K562 (cell line): ENCODE measurements around the gene CERS6. TPM values are rescaled to one million over a fixed set of nuclear protein-coding genes. Genes with fewer than 3 reads are reported as not detected.

ENCODE experiments used
- BCOR ChIP-seq: fragments of 450-650 bp; IDR thresholded peaks from 2 replicates; pipeline ENCODE4 v1.6.1; 2016
- CREM ChIP-seq: IDR thresholded peaks from 2 replicates; pipeline ENCODE4 v1.6.1; 2014; ENCODE audit warnings: antibody characterized with exemption, low read depth
- E2F3 ChIP-seq: fragments of 250-450 bp; sonication (Bioruptor Pico); IDR thresholded peaks from 2 replicates; pipeline ENCODE4 v1.4.0; 2020; ENCODE audit warnings: mild to moderate bottlenecking
- FOXK2 ChIP-seq, 2 experiments: fragments of 450-650 bp; IDR thresholded peaks in 1 of 2; conservative IDR thresholded peaks in 1 of 2; 2 replicates each; pipeline ENCODE4 v1.6.1; 2016; ENCODE audit warnings: low read depth in 2 of 2, mild to moderate bottlenecking in 1 of 2
- HLTF ChIP-seq: fragments of 450-650 bp; IDR thresholded peaks from 2 replicates; pipeline ENCODE4 v1.6.1; 2016
- KDM2B ChIP-seq: fragments of 250-450 bp; sonication (Bioruptor Pico); IDR thresholded peaks from 2 replicates; pipeline ENCODE4 v1.8.0; 2021; ENCODE audit warnings: mild to moderate bottlenecking, moderate library complexity
- L3MBTL2 ChIP-seq: fragments of 450-650 bp; IDR thresholded peaks from 2 replicates; pipeline ENCODE4 v1.6.1; 2016; ENCODE audit warnings: mild to moderate bottlenecking, moderate library complexity
- PHTF2 ChIP-seq: fragments of 250-450 bp; sonication (Bioruptor Pico); IDR thresholded peaks from 2 replicates; pipeline ENCODE4 v1.5.0; 2021; ENCODE audit warnings: mild to moderate bottlenecking
- ZNF124 ChIP-seq: sonication (generic); formaldehyde crosslinking; IDR thresholded peaks from 2 replicates; pipeline ENCODE4 v1.8.1; 2022; ENCODE audit warnings: missing genetic modification reagents
- ZNF134 ChIP-seq: fragments of 250-450 bp; sonication (Bioruptor Pico); conservative IDR thresholded peaks from 2 replicates; pipeline ENCODE4 v1.4.0; 2020
- ZNF324 ChIP-seq: fragments of 250-450 bp; sonication (Bioruptor Pico); IDR thresholded peaks from 2 replicates; pipeline ENCODE4 v1.4.0; 2020; ENCODE audit warnings: mild to moderate bottlenecking
- ZNF584 ChIP-seq: fragments of 200-800 bp; sonication (Bioruptor generic); IDR thresholded peaks from 2 replicates; pipeline ENCODE4 v1.6.1; 2016; ENCODE audit warnings: low read depth, mild to moderate bottlenecking, missing genetic modification characterization, missing compliant biosample characterization
- polyA plus RNA-seq, 8 experiments: library from polyadenylated mRNA; depleted of rRNA in 4 of 8; stranded (reverse) in 5 of 8; unstranded in 3 of 8; fragments of >200 nt; fragmentation: Nextera tagmentation in 2 of 8; fragmentation: Illumina TruSeq in 1 of 8; extraction: Ambion mirVana in 2 of 8; extraction: Trizol in 1 of 8; gene quantifications; 2 replicates each; pipeline versions ENCODE4 v1.2.1 to v1.2.3, GENCODE V29; 2011 to 2014; ENCODE audit warnings: inconsistent platforms in 1 of 8, missing spikeins in 1 of 8
- total RNA-seq, 7 experiments: library from RNA; depleted of rRNA in 6 of 7; stranded (reverse); fragments of >200 nt in 6 of 7; fragmentation: Illumina TruSeq in 2 of 7; extraction: Trizol in 2 of 7; gene quantifications; 2 replicates each; pipeline versions ENCODE4 v1.2.1 to v1.2.3, GENCODE V29; 2011 to 2021; ENCODE audit warnings: low replicate concordance in 1 of 7
- TF ChIP-seq, protein P1 (sequence below): fragments of 250-450 bp; sonication (Bioruptor Pico); IDR thresholded peaks from 2 replicates; pipeline ENCODE4 v1.5.1; 2021; ENCODE audit warnings: mild to moderate bottlenecking
- TF ChIP-seq, protein P2 (sequence below): fragments of 450-650 bp; conservative IDR thresholded peaks from 2 replicates; pipeline ENCODE4 v1.6.1; 2016; ENCODE audit warnings: missing genetic modification characterization, low read depth, mild to moderate bottlenecking, control low read depth, missing compliant biosample characterization
- TF ChIP-seq, protein P3 (sequence below): fragments of 450-650 bp; IDR thresholded peaks from one replicate; pipeline ENCODE4 v1.6.1; 2018; ENCODE audit warnings: mild to moderate bottlenecking, moderate library complexity; ENCODE audit not compliant: partially characterized antibody
- TF ChIP-seq, protein P4 (sequence below): fragments of 450-650 bp; conservative IDR thresholded peaks from 2 replicates; pipeline ENCODE4 v1.6.1; 2016; ENCODE audit warnings: missing genetic modification characterization, low read depth, mild to moderate bottlenecking, missing compliant biosample characterization, moderate library complexity
- TF ChIP-seq, protein P5 (sequence below): fragments of 250-450 bp; sonication (Bioruptor Pico); IDR thresholded peaks from 2 replicates; pipeline ENCODE4 v1.4.0; 2020; ENCODE audit warnings: mild to moderate bottlenecking, moderate library complexity
- TF ChIP-seq, protein P6 (sequence below), 3 experiments: fragments of 200-800 bp in 1 of 3; sonication (Bioruptor generic) in 1 of 3; sonication (generic) in 1 of 3; formaldehyde crosslinking in 1 of 3; IDR thresholded peaks; 2 replicates each; pipeline versions ENCODE4 v1.6.1 to v1.8.0; 2016 to 2022; ENCODE audit warnings: mild to moderate bottlenecking in 2 of 3, missing compliant biosample characterization in 2 of 3, missing genetic modification characterization in 2 of 3, missing genetic modification reagents in 1 of 3

Gene CERS6
- total and polyA plus RNA-seq, 9 of the 15 experiments (the other 6 are each of a cell fraction or from before 2014, with no cell fraction given) = 1.6 to 13.6 (median 11.4) TPM

DNA sequence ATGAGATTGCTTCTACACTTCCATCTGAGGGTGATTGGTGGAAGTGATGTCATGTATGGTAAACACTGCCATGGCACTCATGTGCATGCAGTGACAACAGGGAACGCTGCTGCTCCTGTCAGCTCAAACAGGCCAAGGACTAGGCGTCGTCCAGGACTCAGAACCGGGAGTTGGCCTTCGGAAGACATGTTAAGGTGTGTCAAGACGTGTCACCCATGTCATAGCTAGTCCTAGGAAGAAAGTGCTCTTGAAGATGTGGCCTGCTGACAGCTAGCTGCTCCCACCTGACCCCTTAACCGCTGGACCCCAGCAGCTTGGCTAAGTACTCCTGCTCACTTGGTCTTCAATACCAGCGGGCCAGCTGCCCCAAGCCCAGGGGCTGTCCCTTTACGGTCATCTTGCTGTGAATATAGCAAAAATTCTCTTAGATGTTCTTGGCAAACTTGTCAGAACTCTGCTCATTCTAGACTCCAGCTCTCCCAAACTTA lies 340.1 kb downstream of the CERS6 start (continued):
- TF ChIP-seq, protein P1, sequence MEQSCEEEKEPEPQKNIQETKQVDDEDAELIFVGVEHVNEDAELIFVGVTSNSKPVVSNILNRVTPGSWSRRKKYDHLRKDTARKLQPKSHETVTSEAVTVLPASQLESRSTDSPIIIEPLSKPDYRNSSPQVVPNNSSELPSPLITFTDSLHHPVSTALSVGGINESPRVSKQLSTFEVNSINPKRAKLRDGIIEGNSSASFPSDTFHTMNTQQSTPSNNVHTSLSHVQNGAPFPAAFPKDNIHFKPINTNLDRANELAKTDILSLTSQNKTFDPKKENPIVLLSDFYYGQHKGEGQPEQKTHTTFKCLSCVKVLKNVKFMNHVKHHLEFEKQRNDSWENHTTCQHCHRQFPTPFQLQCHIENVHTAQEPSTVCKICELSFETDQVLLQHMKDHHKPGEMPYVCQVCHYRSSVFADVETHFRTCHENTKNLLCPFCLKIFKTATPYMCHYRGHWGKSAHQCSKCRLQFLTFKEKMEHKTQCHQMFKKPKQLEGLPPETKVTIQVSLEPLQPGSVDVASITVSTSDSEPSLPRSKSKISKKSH (CRISPR knock-in tag) = peak; percentile 69; the same call in 1 of the 2 replicates
- no peak for TF ChIP-seq KDM2B (CRISPR knock-in tag)
- peak; percentile 54; the same call in 1 of the 2 replicates for TF ChIP-seq CREM
- TF ChIP-seq, protein P2, sequence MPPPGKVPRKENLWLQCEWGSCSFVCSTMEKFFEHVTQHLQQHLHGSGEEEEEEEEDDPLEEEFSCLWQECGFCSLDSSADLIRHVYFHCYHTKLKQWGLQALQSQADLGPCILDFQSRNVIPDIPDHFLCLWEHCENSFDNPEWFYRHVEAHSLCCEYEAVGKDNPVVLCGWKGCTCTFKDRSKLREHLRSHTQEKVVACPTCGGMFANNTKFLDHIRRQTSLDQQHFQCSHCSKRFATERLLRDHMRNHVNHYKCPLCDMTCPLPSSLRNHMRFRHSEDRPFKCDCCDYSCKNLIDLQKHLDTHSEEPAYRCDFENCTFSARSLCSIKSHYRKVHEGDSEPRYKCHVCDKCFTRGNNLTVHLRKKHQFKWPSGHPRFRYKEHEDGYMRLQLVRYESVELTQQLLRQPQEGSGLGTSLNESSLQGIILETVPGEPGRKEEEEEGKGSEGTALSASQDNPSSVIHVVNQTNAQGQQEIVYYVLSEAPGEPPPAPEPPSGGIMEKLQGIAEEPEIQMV (tag) = peak; percentile 45; the same call in 1 of the 2 replicates
- TF ChIP-seq, protein P3, sequence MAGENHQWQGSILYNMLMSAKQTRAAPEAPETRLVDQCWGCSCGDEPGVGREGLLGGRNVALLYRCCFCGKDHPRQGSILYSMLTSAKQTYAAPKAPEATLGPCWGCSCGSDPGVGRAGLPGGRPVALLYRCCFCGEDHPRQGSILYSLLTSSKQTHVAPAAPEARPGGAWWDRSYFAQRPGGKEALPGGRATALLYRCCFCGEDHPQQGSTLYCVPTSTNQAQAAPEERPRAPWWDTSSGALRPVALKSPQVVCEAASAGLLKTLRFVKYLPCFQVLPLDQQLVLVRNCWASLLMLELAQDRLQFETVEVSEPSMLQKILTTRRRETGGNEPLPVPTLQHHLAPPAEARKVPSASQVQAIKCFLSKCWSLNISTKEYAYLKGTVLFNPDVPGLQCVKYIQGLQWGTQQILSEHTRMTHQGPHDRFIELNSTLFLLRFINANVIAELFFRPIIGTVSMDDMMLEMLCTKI = no peak
- TF ChIP-seq ZNF324 = no peak
- 0 out of 2 replicates have a peak, but pooled peaks have one; percentile 52 for TF ChIP-seq E2F3 (CRISPR knock-in tag)
- no peak for TF ChIP-seq HLTF
- TF ChIP-seq, protein P4, sequence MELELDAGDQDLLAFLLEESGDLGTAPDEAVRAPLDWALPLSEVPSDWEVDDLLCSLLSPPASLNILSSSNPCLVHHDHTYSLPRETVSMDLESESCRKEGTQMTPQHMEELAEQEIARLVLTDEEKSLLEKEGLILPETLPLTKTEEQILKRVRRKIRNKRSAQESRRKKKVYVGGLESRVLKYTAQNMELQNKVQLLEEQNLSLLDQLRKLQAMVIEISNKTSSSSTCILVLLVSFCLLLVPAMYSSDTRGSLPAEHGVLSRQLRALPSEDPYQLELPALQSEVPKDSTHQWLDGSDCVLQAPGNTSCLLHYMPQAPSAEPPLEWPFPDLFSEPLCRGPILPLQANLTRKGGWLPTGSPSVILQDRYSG = peak; percentile 38; the same call in 1 of the 2 replicates
- TF ChIP-seq ZNF134 (CRISPR knock-in tag) = 0 out of 2 replicates have a peak, but pooled peaks have one; percentile 31
- TF ChIP-seq FOXK2 (conservative IDR thresholded peaks at IDR 0.05 in 1 of 2, IDR thresholded peaks at IDR 0.05 in 1 of 2; ENCODE audit: low read depth in 2 of 2) = 0 out of 4 replicates have a peak, but pooled peaks of 1 of the 2 experiments have one; percentile 22
- TF ChIP-seq, protein P5, sequence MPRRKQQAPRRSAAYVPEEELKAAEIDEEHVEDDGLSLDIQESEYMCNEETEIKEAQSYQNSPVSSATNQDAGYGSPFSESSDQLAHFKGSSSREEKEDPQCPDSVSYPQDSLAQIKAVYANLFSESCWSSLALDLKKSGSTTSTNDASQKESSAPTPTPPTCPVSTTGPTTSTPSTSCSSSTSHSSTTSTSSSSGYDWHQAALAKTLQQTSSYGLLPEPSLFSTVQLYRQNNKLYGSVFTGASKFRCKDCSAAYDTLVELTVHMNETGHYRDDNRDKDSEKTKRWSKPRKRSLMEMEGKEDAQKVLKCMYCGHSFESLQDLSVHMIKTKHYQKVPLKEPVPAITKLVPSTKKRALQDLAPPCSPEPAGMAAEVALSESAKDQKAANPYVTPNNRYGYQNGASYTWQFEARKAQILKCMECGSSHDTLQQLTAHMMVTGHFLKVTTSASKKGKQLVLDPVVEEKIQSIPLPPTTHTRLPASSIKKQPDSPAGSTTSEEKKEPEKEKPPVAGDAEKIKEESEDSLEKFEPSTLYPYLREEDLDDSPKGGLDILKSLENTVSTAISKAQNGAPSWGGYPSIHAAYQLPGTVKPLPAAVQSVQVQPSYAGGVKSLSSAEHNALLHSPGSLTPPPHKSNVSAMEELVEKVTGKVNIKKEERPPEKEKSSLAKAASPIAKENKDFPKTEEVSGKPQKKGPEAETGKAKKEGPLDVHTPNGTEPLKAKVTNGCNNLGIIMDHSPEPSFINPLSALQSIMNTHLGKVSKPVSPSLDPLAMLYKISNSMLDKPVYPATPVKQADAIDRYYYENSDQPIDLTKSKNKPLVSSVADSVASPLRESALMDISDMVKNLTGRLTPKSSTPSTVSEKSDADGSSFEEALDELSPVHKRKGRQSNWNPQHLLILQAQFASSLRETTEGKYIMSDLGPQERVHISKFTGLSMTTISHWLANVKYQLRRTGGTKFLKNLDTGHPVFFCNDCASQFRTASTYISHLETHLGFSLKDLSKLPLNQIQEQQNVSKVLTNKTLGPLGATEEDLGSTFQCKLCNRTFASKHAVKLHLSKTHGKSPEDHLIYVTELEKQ (CRISPR knock-in tag) = peak; percentile 8; the same call in 1 of the 2 replicates
- peak; percentile 54 for TF ChIP-seq L3MBTL2
- no peak for TF ChIP-seq BCOR
- TF ChIP-seq PHTF2 (CRISPR knock-in tag) = no peak
- peak; percentile 44; the same call in 1 of the 2 replicates for TF ChIP-seq ZNF584 (CRISPR knock-in tag)
- TF ChIP-seq, protein P6, sequence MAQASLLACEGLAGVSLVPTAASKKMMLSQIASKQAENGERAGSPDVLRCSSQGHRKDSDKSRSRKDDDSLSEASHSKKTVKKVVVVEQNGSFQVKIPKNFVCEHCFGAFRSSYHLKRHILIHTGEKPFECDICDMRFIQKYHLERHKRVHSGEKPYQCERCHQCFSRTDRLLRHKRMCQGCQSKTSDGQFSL (CRISPR knock-in tag; IDR thresholded peaks at IDR 0.05) = no peak
- TF ChIP-seq, protein P6 (tag; IDR thresholded peaks at IDR 0.05) = peak in 1 of 2 experiments; percentile 72; a peak in 1 of 4 replicates
- TF ChIP-seq ZNF124 (CRISPR knock-in tag) = no peak
